ENCODE measurements around the gene DGKI. TPM values are rescaled to one million over a fixed set of nuclear protein-coding genes. Genes with fewer than 3 reads are reported as not detected.

DGKI gene
- total and polyA plus RNA-seq, 11 donors: 0.36 to 4.6 (median 1.0) TPM

GRCh38 chr7:137873979-137874777 lies 27.4 kb upstream of the DGKI start:
- no peak for DNase-seq
- no peaks in the 10 kb centered on the region for H3K27me3 ChIP-seq
- H3K4me3 ChIP-seq: no peak overlapping the region
- WGBS, 4 donors: 54 to 66% (median 58%) methylated on average over 7 of the region's 7 CpGs
- peaks cover 0 to 57% (median 22%) of the 10 kb centered on the region in 12 donors for H3K4me1 ChIP-seq
- peaks cover 0 to 6% (median 0%) of the 10 kb centered on the region in 12 donors for H3K9me3 ChIP-seq
- peak overlapping the region in 10 of 12 donors; percentile 5 to 54 (median 40) for H3K27ac ChIP-seq
- H3K36me3 ChIP-seq: peaks cover 0 to 51% (median 11%) of the 10 kb centered on the region in 9 donors
- TF ChIP-seq POLR2A (IDR thresholded peaks at IDR 0.05) (no peak), CTCF (IDR thresholded peaks at IDR 0.05) (no peak)
- intact Hi-C loops (cut with DNase I): no loop called here
- peak in 2 of 4 donors; percentile 9 to 54 for ATAC-seq

DNA sequence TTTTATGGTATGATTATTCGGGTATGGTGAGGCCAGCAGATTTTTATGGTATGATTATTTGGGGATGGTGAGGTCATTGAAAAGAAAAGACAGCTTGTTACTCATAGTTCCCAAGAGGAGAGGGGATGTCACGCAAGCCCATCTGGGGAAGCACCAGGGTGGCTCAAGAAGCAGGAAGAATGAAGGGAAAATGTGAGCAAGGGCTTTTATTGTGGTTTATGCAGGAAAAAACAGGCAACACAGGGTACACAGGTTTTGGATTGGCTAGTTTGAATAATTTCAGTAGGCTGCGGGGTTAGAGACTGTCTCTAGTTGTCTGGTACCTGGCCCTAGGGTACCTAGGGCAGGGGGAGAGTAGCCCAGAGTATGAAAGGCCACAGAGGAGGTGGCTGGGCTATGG lies 26.8 kb upstream of the DGKI start:
- H3K36me3 ChIP-seq: peaks cover 0 to 45% (median 9%) of the 10 kb centered on the region in 9 donors
- no peak overlapping the region for H3K4me3 ChIP-seq
- TF ChIP-seq CTCF (IDR thresholded peaks at IDR 0.05) (no peak), POLR2A (IDR thresholded peaks at IDR 0.05) (no peak)
- intact Hi-C loops (cut with DNase I): no loop called here
- no peaks in the 10 kb centered on the region for H3K27me3 ChIP-seq
- peaks cover 0 to 54% (median 22%) of the 10 kb centered on the region in 12 donors for H3K4me1 ChIP-seq
- H3K9me3 ChIP-seq: peaks cover 0 to 6% (median 0%) of the 10 kb centered on the region in 12 donors
- peak overlapping the region in 9 of 12 donors; percentile 5 to 54 (median 41) for H3K27ac ChIP-seq
- ATAC-seq (no peak), DNase-seq (no peak)
- WGBS, 4 donors: 84 to 93% (median 88%) methylated on average over 3 of the region's 3 CpGs

DNA sequence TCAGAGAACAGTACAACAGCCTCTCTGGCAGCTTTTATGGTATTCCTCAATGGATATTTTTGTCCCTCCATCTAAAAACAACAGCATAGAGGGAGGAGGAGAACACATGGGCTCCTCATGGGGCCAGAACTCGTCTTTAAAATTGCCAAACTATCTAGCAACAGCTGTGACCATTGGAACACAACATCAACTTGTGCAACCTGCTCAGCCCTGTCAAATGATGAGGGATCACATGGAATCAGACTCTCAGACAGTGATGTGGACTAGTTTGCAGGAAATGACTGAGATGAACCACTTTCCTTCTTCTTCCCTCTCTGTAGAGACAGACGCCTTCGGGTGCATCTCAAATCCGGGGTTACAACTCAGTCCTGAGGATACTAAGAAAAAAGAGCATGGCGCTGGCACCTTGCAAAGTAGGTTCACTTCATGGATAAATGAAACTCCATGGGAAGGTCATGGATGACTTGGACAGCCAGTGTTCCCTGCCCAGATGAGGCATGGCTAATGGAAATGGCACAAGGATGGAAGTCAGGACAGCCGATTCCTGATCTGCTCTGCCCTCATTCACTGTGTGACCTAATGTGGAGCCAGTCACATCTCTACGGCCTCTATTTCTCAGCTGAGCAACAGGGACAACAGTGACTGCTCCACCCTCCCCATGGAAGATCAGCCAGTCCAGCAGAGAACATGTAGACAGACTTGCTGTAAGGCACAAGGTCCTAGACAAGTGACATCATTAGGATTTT lies 24.6 kb upstream of the DGKI start:
- TF ChIP-seq CTCF (IDR thresholded peaks at IDR 0.05) (no peak), POLR2A (IDR thresholded peaks at IDR 0.05) (no peak)
- DNase-seq: no peak
- H3K27ac ChIP-seq: peak overlapping the region in 6 of 12 donors; percentile 5 to 34 (median 21)
- 71 to 88% (median 83%) methylated on average over 7 of the region's 7 CpGs for WGBS, 4 donors
- peaks cover 0 to 44% (median 10%) of the 10 kb centered on the region in 9 donors for H3K36me3 ChIP-seq
- intact Hi-C loops (cut with DNase I): no loop called here
- H3K9me3 ChIP-seq: peaks cover 0 to 6% (median under 1%) of the 10 kb centered on the region in 12 donors
- H3K4me3 ChIP-seq: no peak overlapping the region
- no peaks in the 10 kb centered on the region for H3K27me3 ChIP-seq
- H3K4me1 ChIP-seq: peaks cover 0 to 36% (median 20%) of the 10 kb centered on the region in 12 donors
- ATAC-seq: peak; percentile 32 to 70 (median 52)

- DNase-seq (no peak), ATAC-seq (no peak)
- Histone ChIP-seq H3K36me3 (peaks cover 0 to 44% (median 6%) of the 10 kb centered on the region in 9 donors), H3K9me3 (peaks cover 0 to 13% (median 3%) of the 10 kb centered on the region in 12 donors), H3K27ac (peak overlapping the region in 1 of 12 donors; percentile 32), H3K4me3 (no peak overlapping the region), H3K4me1 (peaks cover 0 to 34% (median 19%) of the 10 kb centered on the region in 12 donors), H3K27me3 (no peaks in the 10 kb centered on the region)
- intact Hi-C loops (cut with DNase I): no loop called here
- TF ChIP-seq CTCF (IDR thresholded peaks at IDR 0.05) (no peak), POLR2A (IDR thresholded peaks at IDR 0.05) (no peak)
Measured at GRCh38 chr7:137870684-137871083, 23.9 kb upstream of the DGKI start.
